ACC112 (cell line): ENCODE data around the gene SPATA12.

Experiments
- H2AFZ ChIP-seq: fragments of 200-600 bp; sonication (generic); one replicate; pipeline ENCODE4 v1.6.0; 2017; ENCODE audit warnings: antibody characterized with exemption, low read length; ENCODE audit not compliant: unreplicated experiment
- H3K27ac ChIP-seq: fragments of 200-600 bp; sonication (generic); 2 replicates; pipeline ENCODE4 v1.5.1; 2014; ENCODE audit warnings: low read depth, mild to moderate bottlenecking, antibody characterized with exemption, low read length, moderate library complexity
- H3K27me3 ChIP-seq: fragments of 200-600 bp; sonication (generic); 2 replicates; pipeline ENCODE4 v1.6.1; 2014; ENCODE audit warnings: mild to moderate bottlenecking, antibody characterized with exemption, low read length, moderate library complexity, mixed read lengths; ENCODE audit not compliant: insufficient read depth
- H3K36me3 ChIP-seq: fragments of 200-600 bp; sonication (generic); 2 replicates; pipeline ENCODE4 v1.6.1; 2016; ENCODE audit warnings: mild to moderate bottlenecking, antibody characterized with exemption, low read length, moderate library complexity, mixed read lengths; ENCODE audit not compliant: insufficient read depth
- H3K4me1 ChIP-seq: fragments of 200-600 bp; sonication (generic); one replicate; pipeline ENCODE4 v1.6.1; 2016; ENCODE audit warnings: low read length, mixed read lengths; ENCODE audit not compliant: insufficient read depth, unreplicated experiment, control insufficient read depth
- H3K4me3 ChIP-seq: fragments of 200-600 bp; sonication (generic); 2 replicates; pipeline ENCODE4 v1.5.1; 2014; ENCODE audit warnings: mild to moderate bottlenecking, low read depth, low read length
- H3K79me2 ChIP-seq: fragments of 200-600 bp; sonication (generic); one replicate; pipeline ENCODE4 v1.6.0; 2016; ENCODE audit warnings: low read length; ENCODE audit not compliant: control insufficient read depth, unreplicated experiment, insufficient read depth

The SPATA12 gene

DNA sequence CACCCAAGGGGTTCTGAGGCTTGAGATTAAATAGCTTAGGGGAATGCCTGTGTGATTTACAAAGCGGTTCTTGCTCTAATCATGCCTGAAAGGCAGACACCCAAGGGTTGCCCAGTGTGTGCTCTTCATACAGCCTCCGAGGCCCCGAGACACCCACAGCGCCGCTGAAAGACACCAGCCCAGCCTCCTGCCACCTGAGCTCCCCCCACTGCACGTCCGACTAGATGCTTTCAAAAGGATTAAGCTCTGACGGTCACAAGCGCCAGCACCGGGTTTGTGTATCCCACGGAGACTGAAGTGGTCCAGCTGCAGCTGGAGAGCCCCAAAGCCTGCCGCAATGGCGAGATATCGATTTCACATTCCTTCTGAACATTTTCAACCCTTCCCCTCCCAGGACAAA, 50.3 kb downstream of the SPATA12 start:
- H3K4me3 ChIP-seq: no peak overlapping the region
- no peak overlapping the region for H3K27ac ChIP-seq
- no peaks in the 10 kb centered on the region for H3K36me3 ChIP-seq
- no peaks in the 10 kb centered on the region for H3K79me2 ChIP-seq
- H3K4me1 ChIP-seq: no peaks in the 10 kb centered on the region
- no peak overlapping the region for H2AFZ ChIP-seq
- H3K27me3 ChIP-seq: no peaks in the 10 kb centered on the region

DNA sequence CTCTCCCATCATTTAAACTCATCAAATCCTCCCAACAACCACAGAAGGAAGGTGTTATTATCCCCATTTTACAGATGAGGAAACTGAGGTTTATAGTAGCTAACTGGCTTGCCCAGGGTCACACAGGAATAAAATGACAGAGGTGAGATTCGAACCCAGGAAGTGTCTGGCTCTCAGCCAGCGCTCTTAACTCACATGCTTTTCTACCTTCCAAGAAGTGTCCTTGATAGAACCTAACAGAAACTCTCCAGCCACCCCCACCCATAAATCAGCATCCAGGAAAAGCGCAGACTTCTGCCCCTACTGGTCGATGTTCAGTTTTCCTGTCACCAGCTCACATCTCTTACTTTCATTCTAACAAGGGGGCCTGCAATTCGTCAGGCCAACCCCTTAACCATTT, 51.7 kb downstream of the SPATA12 start:
- Histone ChIP-seq H3K79me2 (no peaks in the 10 kb centered on the region), H3K27ac (no peak overlapping the region), H3K36me3 (no peaks in the 10 kb centered on the region), H2AFZ (no peak overlapping the region), H3K4me1 (no peaks in the 10 kb centered on the region), H3K4me3 (no peak overlapping the region), H3K27me3 (no peaks in the 10 kb centered on the region)

DNA sequence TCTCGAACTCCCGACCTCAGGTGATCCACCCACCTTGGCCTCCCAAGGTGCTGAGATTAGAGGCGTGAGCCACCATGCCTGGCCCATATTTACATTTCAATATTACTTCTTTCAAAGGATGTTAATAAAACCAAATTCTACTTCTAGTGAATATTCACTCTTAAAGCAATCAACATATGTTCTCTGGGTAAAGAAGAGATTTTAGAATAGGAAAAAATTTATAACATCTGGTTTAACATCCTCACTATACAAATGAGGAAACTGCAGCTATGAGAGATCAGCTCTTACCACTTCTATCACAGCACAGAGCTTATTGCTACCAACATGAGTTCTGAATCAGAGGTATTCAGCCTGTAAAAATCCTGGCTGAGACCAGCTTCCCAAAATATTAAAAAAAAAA, 56.0 kb downstream of the SPATA12 start:
- Histone ChIP-seq H3K27me3 (peaks cover 4% of the 10 kb centered on the region; the same call in 1 of the 2 replicates), H3K4me1 (no peaks in the 10 kb centered on the region), H2AFZ (no peak overlapping the region), H3K27ac (no peak overlapping the region), H3K36me3 (no peaks in the 10 kb centered on the region), H3K79me2 (no peaks in the 10 kb centered on the region), H3K4me3 (no peak overlapping the region)

DNA sequence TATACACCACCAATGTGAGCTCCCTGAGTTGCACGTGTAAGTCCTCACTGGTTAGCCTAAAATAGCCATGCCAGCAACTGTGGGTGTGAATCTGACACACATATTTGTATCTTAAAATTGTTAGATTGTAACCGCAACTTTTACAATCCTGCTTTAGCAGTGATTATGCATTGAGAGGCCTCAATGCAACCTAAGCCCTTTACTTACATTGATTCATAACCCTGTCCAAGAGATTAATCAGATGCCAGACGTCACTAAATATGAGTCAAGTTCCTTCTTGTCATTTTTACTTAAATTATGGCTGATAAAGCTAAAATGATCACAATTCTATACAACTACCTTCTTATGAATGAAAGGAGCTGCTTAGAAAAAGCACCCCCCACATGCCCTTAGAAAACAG, 57.8 kb downstream of the SPATA12 start:
- H2AFZ ChIP-seq: no peak overlapping the region
- H3K36me3 ChIP-seq: no peaks in the 10 kb centered on the region
- H3K4me1 ChIP-seq: no peaks in the 10 kb centered on the region
- H3K4me3 ChIP-seq: no peak overlapping the region
- H3K79me2 ChIP-seq: no peaks in the 10 kb centered on the region
- H3K27ac ChIP-seq: no peak overlapping the region
- peaks cover 9% of the 10 kb centered on the region; the same call in 1 of the 2 replicates for H3K27me3 ChIP-seq

DNA sequence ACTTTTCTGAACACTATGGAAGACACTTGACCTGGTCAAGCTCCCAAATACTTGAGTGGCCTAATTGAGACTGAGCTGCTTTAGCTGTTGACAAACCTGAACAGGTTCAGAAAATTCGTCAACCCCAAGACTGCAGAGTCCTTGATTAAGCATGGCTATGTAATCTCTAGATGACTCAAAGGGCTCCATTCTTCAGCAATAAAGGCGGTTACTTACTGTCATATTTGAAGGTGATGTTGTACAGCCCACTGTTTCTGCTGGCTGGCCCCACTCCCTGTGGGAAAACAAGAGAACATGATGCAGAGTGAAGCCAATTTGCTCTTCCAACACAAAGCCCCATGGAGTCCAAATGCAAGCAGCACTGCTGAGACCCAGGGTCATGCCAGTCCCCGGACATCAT, 59.6 kb downstream of the SPATA12 start:
- Histone ChIP-seq H3K36me3 (no peaks in the 10 kb centered on the region), H3K27ac (no peak overlapping the region), H3K79me2 (no peaks in the 10 kb centered on the region), H3K4me1 (no peaks in the 10 kb centered on the region), H3K4me3 (no peak overlapping the region), H3K27me3 (peaks cover 13% of the 10 kb centered on the region; the same call in 1 of the 2 replicates), H2AFZ (no peak overlapping the region)

DNA sequence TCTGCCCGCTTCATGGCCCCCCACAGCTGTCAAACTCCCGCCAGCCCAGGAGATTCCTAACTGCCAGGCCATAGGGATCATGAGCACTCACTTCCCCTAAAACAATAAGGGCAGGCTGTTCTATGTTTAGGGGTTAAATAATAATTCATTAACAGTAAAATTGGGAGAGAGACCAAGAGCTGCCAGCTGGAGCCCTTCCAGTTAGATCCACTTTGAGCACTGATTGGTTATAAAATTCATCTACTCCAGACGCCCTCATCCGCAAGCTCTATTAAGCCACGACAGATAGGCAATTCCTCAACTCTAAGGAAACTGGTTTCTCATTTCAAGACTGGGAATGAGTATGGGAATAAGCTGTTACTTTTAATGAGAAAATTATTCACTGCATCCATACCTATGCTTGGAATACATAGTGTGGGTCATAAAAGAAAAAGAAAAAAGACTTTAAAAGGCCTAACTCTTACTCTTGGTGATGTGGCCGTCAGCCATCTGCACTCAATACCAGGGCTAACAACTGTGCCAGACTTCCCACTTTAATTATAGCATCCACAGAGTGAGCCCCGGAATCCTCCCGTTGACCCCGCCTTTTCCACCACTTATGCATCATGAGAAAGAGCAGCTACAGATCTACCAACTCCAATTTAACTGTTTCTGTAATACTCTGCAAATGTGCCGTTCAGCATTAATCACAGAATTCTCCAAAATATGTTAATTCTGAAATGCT, 60.1 kb downstream of the SPATA12 start:
- Histone ChIP-seq H2AFZ (no peak overlapping the region), H3K27ac (no peak overlapping the region), H3K27me3 (peaks cover 13% of the 10 kb centered on the region; the same call in 1 of the 2 replicates), H3K4me1 (no peaks in the 10 kb centered on the region), H3K36me3 (no peaks in the 10 kb centered on the region), H3K4me3 (no peak overlapping the region), H3K79me2 (no peaks in the 10 kb centered on the region)
